SK-N-SH treated with all-trans-retinoic acid at 6 μM for 48 hours (cell line): Measurements from ENCODE around the gene NQO2.

Experiments
- ESRRG ChIP-seq: fragments of 250-450 bp; sonication (Bioruptor Pico); IDR thresholded peaks from 2 replicates; pipeline ENCODE4 v1.6.1; 2021; ENCODE audit warnings: mild to moderate bottlenecking
- TCF4 ChIP-seq: fragments of 250-450 bp; sonication (Bioruptor Pico); IDR thresholded peaks from 2 replicates; pipeline ENCODE4 v1.8.0; 2021; ENCODE audit warnings: mild to moderate bottlenecking, moderate library complexity, borderline replicate concordance
- TOX ChIP-seq: fragments of 250-450 bp; sonication (Bioruptor Pico); IDR thresholded peaks from 2 replicates; pipeline ENCODE4 v1.8.0; 2021; ENCODE audit warnings: mild to moderate bottlenecking, moderate library complexity, borderline replicate concordance
- ZNF8 ChIP-seq: fragments of 450-650 bp; formaldehyde crosslinking; IDR thresholded peaks from 2 replicates; pipeline ENCODE4 v1.5.0; 2020; ENCODE audit warnings: mild to moderate bottlenecking, moderate library complexity
- TF ChIP-seq, protein P1 (sequence below): fragments of 250-450 bp; sonication (Bioruptor Pico); IDR thresholded peaks from 2 replicates; pipeline ENCODE4 v1.8.0; 2020; ENCODE audit warnings: mild to moderate bottlenecking, moderate library complexity, borderline replicate concordance
- TF ChIP-seq, protein P2 (sequence below): fragments of 250-450 bp; sonication (Bioruptor Pico); IDR thresholded peaks from 2 replicates; pipeline ENCODE4 v1.8.0; 2021; ENCODE audit warnings: low read depth, mild to moderate bottlenecking, moderate library complexity, borderline replicate concordance

DNA sequence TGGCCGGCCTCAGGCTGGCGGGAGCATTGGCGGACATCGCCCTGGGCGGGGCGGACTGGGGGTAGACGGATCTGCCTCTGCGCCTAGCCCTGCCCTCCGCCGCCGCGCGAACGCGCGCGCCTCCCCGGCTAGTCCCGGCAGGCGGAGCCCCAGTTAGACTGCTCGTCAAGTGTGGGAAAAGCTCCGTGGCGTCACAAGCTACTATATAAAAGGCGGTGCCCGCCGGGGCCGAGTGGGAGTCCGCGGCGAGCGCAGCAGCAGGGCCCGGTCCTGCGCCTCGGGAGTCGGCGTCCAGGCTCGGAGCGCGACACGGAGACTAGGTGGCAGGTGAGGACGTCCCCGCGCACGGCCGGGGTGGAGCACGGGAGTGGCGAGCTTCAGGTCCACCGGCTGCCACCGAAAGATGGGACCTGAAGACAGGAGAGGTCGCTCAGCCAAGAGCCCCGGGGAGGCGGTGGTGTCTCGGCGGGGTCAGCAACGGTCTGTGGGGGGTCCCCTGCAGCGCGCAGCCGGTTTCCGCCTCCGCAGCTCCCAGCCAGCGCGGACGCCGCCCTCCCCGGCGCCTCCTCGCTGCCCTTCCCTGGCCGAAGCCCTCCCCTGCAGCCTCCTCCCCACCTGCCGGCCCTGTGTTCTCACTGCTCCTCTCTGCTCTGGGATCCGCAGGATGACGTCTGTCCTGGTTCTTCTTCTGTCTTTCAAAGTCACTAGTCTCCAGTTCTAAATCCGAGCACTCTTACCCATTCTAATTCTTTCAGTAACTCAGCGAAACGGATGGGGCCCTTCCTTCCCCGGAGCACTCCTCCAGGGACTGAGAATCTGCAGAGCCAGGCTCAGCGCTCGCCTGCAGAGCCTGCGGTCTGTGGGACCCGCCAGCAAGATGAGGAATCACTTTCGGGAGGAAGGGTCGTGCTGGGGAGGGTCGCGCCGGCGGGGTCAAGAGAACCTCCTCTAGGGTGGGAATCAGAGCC, 64.3 kb downstream of the NQO2 start:
- TF ChIP-seq, protein P1, sequence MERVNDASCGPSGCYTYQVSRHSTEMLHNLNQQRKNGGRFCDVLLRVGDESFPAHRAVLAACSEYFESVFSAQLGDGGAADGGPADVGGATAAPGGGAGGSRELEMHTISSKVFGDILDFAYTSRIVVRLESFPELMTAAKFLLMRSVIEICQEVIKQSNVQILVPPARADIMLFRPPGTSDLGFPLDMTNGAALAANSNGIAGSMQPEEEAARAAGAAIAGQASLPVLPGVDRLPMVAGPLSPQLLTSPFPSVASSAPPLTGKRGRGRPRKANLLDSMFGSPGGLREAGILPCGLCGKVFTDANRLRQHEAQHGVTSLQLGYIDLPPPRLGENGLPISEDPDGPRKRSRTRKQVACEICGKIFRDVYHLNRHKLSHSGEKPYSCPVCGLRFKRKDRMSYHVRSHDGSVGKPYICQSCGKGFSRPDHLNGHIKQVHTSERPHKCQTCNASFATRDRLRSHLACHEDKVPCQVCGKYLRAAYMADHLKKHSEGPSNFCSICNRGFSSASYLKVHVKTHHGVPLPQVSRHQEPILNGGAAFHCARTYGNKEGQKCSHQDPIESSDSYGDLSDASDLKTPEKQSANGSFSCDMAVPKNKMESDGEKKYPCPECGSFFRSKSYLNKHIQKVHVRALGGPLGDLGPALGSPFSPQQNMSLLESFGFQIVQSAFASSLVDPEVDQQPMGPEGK (CRISPR knock-in tag), result no peak
- TF ChIP-seq TOX (CRISPR knock-in tag) (no peak), ESRRG (CRISPR knock-in tag) (no peak), TCF4 (CRISPR knock-in tag) (no peak), ZNF8 (CRISPR knock-in tag) (no peak)
- TF ChIP-seq, protein P2, sequence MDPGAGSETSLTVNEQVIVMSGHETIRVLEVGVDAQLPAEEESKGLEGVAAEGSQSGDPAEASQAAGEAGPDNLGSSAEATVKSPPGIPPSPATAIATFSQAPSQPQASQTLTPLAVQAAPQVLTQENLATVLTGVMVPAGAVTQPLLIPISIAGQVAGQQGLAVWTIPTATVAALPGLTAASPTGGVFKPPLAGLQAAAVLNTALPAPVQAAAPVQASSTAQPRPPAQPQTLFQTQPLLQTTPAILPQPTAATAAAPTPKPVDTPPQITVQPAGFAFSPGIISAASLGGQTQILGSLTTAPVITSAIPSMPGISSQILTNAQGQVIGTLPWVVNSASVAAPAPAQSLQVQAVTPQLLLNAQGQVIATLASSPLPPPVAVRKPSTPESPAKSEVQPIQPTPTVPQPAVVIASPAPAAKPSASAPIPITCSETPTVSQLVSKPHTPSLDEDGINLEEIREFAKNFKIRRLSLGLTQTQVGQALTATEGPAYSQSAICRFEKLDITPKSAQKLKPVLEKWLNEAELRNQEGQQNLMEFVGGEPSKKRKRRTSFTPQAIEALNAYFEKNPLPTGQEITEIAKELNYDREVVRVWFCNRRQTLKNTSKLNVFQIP (CRISPR knock-in tag), result no peak
